Gastroesophageal sphincter (tissue), 3 donors: ENCODE measurements around the gene CHRNA4.
"Not testable (repeated sequence)": the region's sequence is repeated elsewhere in the genome, so short reads cannot be mapped to it uniquely, and the experiment has no call there.

ENCODE experiments used
- CTCF ChIP-seq, 4 experiments: fragments of 200-600 bp in 2 of 4; fragments of 450-650 bp in 2 of 4; sonication (generic) in 1 of 4; IDR thresholded peaks; one replicate each; pipeline ENCODE4 v1.5.1; 2017 to 2019; ENCODE audit warnings: antibody characterized with exemption in 4 of 4, mild to moderate bottlenecking in 2 of 4, moderate library complexity in 2 of 4
- POLR2A ChIP-seq, 2 donors: fragments of 450-650 bp; IDR thresholded peaks; one replicate each; pipeline ENCODE4 v1.6.1; 2017; ENCODE audit warnings: antibody characterized with exemption in 2 of 2, mild to moderate bottlenecking in 2 of 2, moderate library complexity in 1 of 2

- TF ChIP-seq CTCF, POLR2A (IDR thresholded peaks at IDR 0.05): not testable (repeated sequence)
Measured at GRCh38 chr20:63335060-63335459, 26.1 kb downstream of the CHRNA4 start.
